HEK293T (cell line): Measurements from ENCODE around the gene VAV3.

Source experiments
- BHLHE40 ChIP-seq: fragments of 450-650 bp; IDR thresholded peaks from 2 replicates; pipeline ENCODE4 v1.6.1; 2016; ENCODE audit warnings: mild to moderate bottlenecking, moderate library complexity, borderline replicate concordance
- CTBP1 ChIP-seq: fragments of 450-650 bp; IDR thresholded peaks from 2 replicates; pipeline ENCODE4 v1.6.1; 2016; ENCODE audit warnings: borderline replicate concordance
- FOXA1 ChIP-seq: fragments of 450-650 bp; IDR thresholded peaks from 2 replicates; pipeline ENCODE4 v1.6.1; 2016; ENCODE audit warnings: mild to moderate bottlenecking
- FOXK2 ChIP-seq: fragments of 450-650 bp; IDR thresholded peaks from 2 replicates; pipeline ENCODE4 v1.6.1; 2016; ENCODE audit warnings: mild to moderate bottlenecking
- HDGF ChIP-seq: fragments of 450-650 bp; IDR thresholded peaks from 2 replicates; pipeline ENCODE4 v1.6.1; 2017; ENCODE audit warnings: antibody characterized with exemption, borderline replicate concordance
- LEF1 ChIP-seq: fragments of 450-650 bp; IDR thresholded peaks from 2 replicates; pipeline ENCODE4 v1.6.1; 2017; ENCODE audit warnings: mild to moderate bottlenecking, borderline replicate concordance
- NFRKB ChIP-seq: fragments of 450-650 bp; IDR thresholded peaks from 2 replicates; pipeline ENCODE4 v1.6.1; 2016; ENCODE audit warnings: mild to moderate bottlenecking, moderate library complexity
- SP1 ChIP-seq: fragments of 450-650 bp; IDR thresholded peaks from 2 replicates; pipeline ENCODE4 v1.6.1; 2017
- SUZ12 ChIP-seq: fragments of 450-650 bp; IDR thresholded peaks from 2 replicates; pipeline ENCODE4 v1.6.1; 2016; ENCODE audit warnings: mild to moderate bottlenecking
- ZNF384 ChIP-seq: fragments of 450-650 bp; IDR thresholded peaks from 2 replicates; pipeline ENCODE4 v1.6.1; 2016

DNA sequence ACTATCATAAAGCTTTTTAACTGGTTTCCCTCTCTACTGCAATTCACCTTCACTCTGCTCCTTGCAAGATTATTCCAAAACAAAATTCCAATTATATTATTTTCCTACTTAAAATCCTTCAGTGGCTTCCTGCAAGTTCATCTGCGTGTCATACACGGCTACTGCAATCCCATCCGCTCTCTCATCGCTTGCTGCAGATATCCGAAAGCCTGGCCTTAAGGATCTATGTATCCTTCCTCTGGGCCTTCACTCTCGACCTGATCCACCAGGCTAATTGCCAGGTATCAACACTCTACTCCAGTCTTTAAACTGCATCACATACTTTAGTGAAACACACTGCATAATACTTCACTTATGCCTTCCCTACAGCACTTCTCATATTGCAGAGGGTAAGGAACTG, 44.0 kb downstream of the VAV3 start:
- TF ChIP-seq SP1 (no peak), BHLHE40 (no peak), FOXK2 (no peak), ZNF384 (no peak), HDGF (no peak), NFRKB (no peak), FOXA1 (no peak), SUZ12 (no peak), LEF1 (no peak), CTBP1 (no peak)
